Stimulated activated CD4-positive, alpha-beta T cell treated with anti-CD3 and anti-CD28 coated beads, Interleukin-2, amount 100 ng/mL, for 4 hours (primary cell): ENCODE data around the gene TPRN.

Experiments used
- DNase-seq: peaks from one replicate; pipeline ENCODE4 v3.0.0-alpha.2; 2020; ENCODE audit warnings: low read depth

Gene TPRN

GRCh38 chr9:137173796-137174664, 26.5 kb downstream of the TPRN start:
- DNase-seq, result no peak

GRCh38 chr9:137172901-137173795, 27.4 kb downstream of the TPRN start:
- no peak for DNase-seq

- no peak for DNase-seq
Observed at GRCh38 chr9:137171149-137171900, 29.2 kb downstream of the TPRN start.

- DNase-seq, result no peak
Observed at GRCh38 chr9:137170486-137171148, 29.9 kb downstream of the TPRN start.

GRCh38 chr9:137169896-137170358, 30.6 kb downstream of the TPRN start, which contains the start of gene LRRC26:
TSS of gene LRRC26 (minus strand) at chr9:137170051. CDS start at chr9:137169943, 108 bp downstream.
- no peak for DNase-seq

GRCh38 chr9:137168904-137169856, 31.4 kb downstream of the TPRN start:
- no peak for DNase-seq

- no peak for DNase-seq
Observed at GRCh38 chr9:137168573-137168903, 32.0 kb downstream of the TPRN start.

- DNase-seq, result no peak
Observed at GRCh38 chr9:137167747-137168572, 32.6 kb downstream of the TPRN start.

GRCh38 chr9:137167277-137167746, 33.2 kb downstream of the TPRN start:
- no peak for DNase-seq

- no peak for DNase-seq
Observed at GRCh38 chr9:137166380-137167229, 33.9 kb downstream of the TPRN start.

GRCh38 chr9:137165250-137165836, 35.2 kb downstream of the TPRN start:
- no peak for DNase-seq

GRCh38 chr9:137164370-137165249, 35.9 kb downstream of the TPRN start:
- DNase-seq, result no peak

GRCh38 chr9:137163805-137164204, 36.7 kb downstream of the TPRN start:
- no peak for DNase-seq

- DNase-seq, result no peak
Observed at GRCh38 chr9:137163365-137163715, 37.2 kb downstream of the TPRN start.

- DNase-seq, result no peak
Observed at GRCh38 chr9:137162505-137163364, 37.8 kb downstream of the TPRN start.
